ENCODE data around the gene GSC.

- TF ChIP-seq POLR2A (IDR thresholded peaks at IDR 0.05) (no peak), CTCF (IDR thresholded peaks at IDR 0.05) (no peak)
Measured at GRCh38 chr14:94746131-94746530, 23.8 kb downstream of the GSC start.
